HUES6 (cell line): ENCODE measurements around the gene DUSP1.

ENCODE experiments used
- H3K27ac ChIP-seq: 2 replicates; pipeline ENCODE4 v1.7.0; 2013; ENCODE audit warnings: low read depth, mild to moderate bottlenecking, low read length, inconsistent platforms
- H3K27me3 ChIP-seq: 2 replicates; pipeline ENCODE4 v1.6.1; 2013; ENCODE audit warnings: low read length; ENCODE audit not compliant: control insufficient read depth, insufficient read depth
- H3K36me3 ChIP-seq: 2 replicates; pipeline ENCODE4 v1.6.1; 2013; ENCODE audit warnings: low read length; ENCODE audit not compliant: control insufficient read depth, insufficient read depth
- H3K4me1 ChIP-seq: 2 replicates; pipeline ENCODE4 v1.6.1; 2013; ENCODE audit warnings: low read length; ENCODE audit not compliant: control insufficient read depth, insufficient read depth
- H3K4me3 ChIP-seq: 2 replicates; pipeline ENCODE4 v1.5.1; 2013; ENCODE audit warnings: low read depth, low read length
- H3K9ac ChIP-seq: one replicate; pipeline ENCODE4 v1.6.1; 2013; ENCODE audit warnings: mild to moderate bottlenecking, low read length
- H3K9me3 ChIP-seq: 2 replicates; pipeline ENCODE4 v1.6.1; 2013; ENCODE audit warnings: low read depth, low read length; ENCODE audit not compliant: control insufficient read depth, insufficient read depth

Gene DUSP1

GRCh38 chr5:172796306-172796705, 25.3 kb upstream of the DUSP1 start:
- H3K4me3 ChIP-seq: no peak overlapping the region

GRCh38 chr5:172795318-172795977, 24.5 kb upstream of the DUSP1 start:
- Histone ChIP-seq H3K27ac (no peak overlapping the region), H3K36me3 (no peaks in the 10 kb centered on the region), H3K9ac (no peak overlapping the region), H3K9me3 (no peaks in the 10 kb centered on the region), H3K4me1 (peaks cover 13% of the 10 kb centered on the region), H3K4me3 (no peak overlapping the region), H3K27me3 (no peaks in the 10 kb centered on the region)

More at GRCh38 chr5:172796306-172796705, 25.3 kb upstream of the DUSP1 start:
- Histone ChIP-seq H3K27me3 (no peaks in the 10 kb centered on the region), H3K36me3 (no peaks in the 10 kb centered on the region), H3K9me3 (no peaks in the 10 kb centered on the region), H3K9ac (no peak overlapping the region), H3K4me1 (peaks cover 13% of the 10 kb centered on the region), H3K27ac (no peak overlapping the region)

- Histone ChIP-seq H3K9ac (no peak overlapping the region), H3K9me3 (no peaks in the 10 kb centered on the region), H3K36me3 (no peaks in the 10 kb centered on the region), H3K4me3 (no peak overlapping the region), H3K27ac (no peak overlapping the region), H3K4me1 (peaks cover 25% of the 10 kb centered on the region), H3K27me3 (no peaks in the 10 kb centered on the region)
Observed at GRCh38 chr5:172793577-172794488, 22.8 kb upstream of the DUSP1 start.

- Histone ChIP-seq H3K27ac (no peak overlapping the region), H3K9me3 (no peaks in the 10 kb centered on the region), H3K4me1 (peaks cover 31% of the 10 kb centered on the region), H3K9ac (no peak overlapping the region), H3K4me3 (no peak overlapping the region), H3K36me3 (no peaks in the 10 kb centered on the region), H3K27me3 (no peaks in the 10 kb centered on the region)
Observed at GRCh38 chr5:172792701-172793570, 21.9 kb upstream of the DUSP1 start.

- no peak overlapping the region for H3K4me3 ChIP-seq
- no peak overlapping the region for H3K27ac ChIP-seq
- H3K36me3 ChIP-seq: no peaks in the 10 kb centered on the region
- no peaks in the 10 kb centered on the region for H3K9me3 ChIP-seq
- no peak overlapping the region for H3K9ac ChIP-seq
- no peaks in the 10 kb centered on the region for H3K27me3 ChIP-seq
- peaks cover 35% of the 10 kb centered on the region for H3K4me1 ChIP-seq
Observed at GRCh38 chr5:172791726-172792445, 20.9 kb upstream of the DUSP1 start.

- Histone ChIP-seq H3K27me3 (no peaks in the 10 kb centered on the region), H3K4me3 (no peak overlapping the region), H3K4me1 (peaks cover 40% of the 10 kb centered on the region), H3K9ac (no peak overlapping the region), H3K36me3 (no peaks in the 10 kb centered on the region), H3K27ac (no peak overlapping the region), H3K9me3 (no peaks in the 10 kb centered on the region)
Observed at GRCh38 chr5:172791286-172791685, 20.3 kb upstream of the DUSP1 start.

- Histone ChIP-seq H3K36me3 (no peaks in the 10 kb centered on the region), H3K27ac (no peak overlapping the region), H3K4me3 (no peak overlapping the region), H3K9me3 (no peaks in the 10 kb centered on the region), H3K4me1 (peaks cover 39% of the 10 kb centered on the region), H3K27me3 (no peaks in the 10 kb centered on the region), H3K9ac (no peak overlapping the region)
Observed at GRCh38 chr5:172790496-172790889, 19.5 kb upstream of the DUSP1 start.

GRCh38 chr5:172789687-172790495, 18.9 kb upstream of the DUSP1 start:
- Histone ChIP-seq H3K27me3 (no peaks in the 10 kb centered on the region), H3K9ac (no peak overlapping the region), H3K27ac (no peak overlapping the region), H3K4me3 (no peak overlapping the region), H3K36me3 (no peaks in the 10 kb centered on the region), H3K4me1 (peaks cover 34% of the 10 kb centered on the region), H3K9me3 (no peaks in the 10 kb centered on the region)

GRCh38 chr5:172788771-172789686, 18.0 kb upstream of the DUSP1 start:
- Histone ChIP-seq H3K36me3 (no peaks in the 10 kb centered on the region), H3K27me3 (no peaks in the 10 kb centered on the region), H3K9me3 (no peaks in the 10 kb centered on the region), H3K4me1 (peaks cover 34% of the 10 kb centered on the region), H3K9ac (no peak overlapping the region), H3K27ac (no peak overlapping the region; the same call in 1 of the 2 replicates), H3K4me3 (no peak overlapping the region)
